GM18519 (cell line): ENCODE measurements around the gene TLX3.
"Not testable (repeated sequence)": the region's sequence is repeated elsewhere in the genome, so short reads cannot be mapped to it uniquely, and the experiment has no call there.

Experiments
- ATAC-seq: cut with Tn5 transposase; IDR thresholded peaks from one replicate; pipeline ENCODE4 v1.9.1; 2021; ENCODE audit warnings: mild to moderate bottlenecking, moderate library complexity; ENCODE audit not compliant: unreplicated experiment, low FRiP score

TLX3 gene

DNA sequence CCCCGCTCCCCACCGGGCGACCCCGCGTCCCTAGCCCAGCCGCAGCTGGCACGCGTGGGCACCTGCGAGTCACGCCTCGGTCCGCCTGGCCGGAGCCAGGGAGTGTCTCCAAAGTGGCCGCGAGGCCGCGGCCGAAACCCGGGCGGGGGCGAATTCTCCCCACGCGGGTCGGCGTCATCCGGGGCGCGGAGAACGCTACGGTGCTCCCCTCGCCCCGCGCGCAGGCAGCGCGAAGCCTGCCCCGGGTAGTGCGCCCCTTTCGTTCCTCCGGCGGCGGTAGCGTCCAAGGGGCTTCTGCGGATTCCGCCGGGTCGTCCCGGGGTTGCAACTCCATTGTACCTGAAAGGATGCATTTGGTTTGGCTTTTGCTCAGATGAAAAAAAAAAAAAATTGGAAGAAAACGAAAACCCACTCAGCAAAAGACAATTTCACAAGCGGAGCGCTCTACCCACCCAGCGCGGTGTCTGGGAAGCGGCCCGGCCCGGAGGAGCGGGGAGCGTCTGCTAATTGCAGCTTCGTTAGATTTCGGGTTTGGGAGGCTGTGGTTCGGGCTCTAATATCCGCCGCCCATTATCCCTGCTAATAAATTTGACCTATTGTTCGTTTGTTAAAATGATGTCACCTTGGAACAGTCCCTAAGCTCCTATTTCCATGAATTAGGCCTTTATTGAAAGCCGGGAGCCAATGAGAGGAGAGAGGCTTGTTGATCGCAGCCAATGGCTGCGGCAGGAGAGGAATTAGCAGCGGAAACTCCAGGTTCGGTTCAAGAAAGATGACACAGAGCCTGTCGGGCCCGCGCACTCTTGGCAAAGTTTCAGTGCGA is at the start of gene TLX3:
Gene TLX3 (plus strand): TSS at position 796 of the 823 bp plus-strand sequence. CDS start 118 bp downstream, outside the sequence.
- ATAC-seq, result no peak

DNA sequence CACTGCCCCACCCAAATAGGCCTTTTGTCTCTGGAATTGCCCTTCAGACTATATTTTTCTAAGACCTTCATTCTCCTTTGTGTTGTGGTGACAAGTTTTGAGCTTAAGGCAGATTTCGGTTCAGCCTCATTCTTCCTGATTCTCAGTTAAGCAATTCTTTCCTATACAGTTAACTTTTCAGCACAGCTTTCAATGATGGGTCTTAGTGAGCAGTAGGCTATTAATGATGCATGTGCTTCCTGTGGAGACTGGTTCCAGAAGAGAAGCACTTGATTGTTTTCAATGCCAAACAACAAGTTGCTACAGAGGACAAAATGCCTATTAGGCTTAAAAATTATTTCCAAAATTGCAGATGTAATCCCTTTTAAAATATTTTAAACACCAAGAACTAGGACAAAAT is 47.7 kb upstream of the TLX3 start:
- no peak for ATAC-seq

DNA sequence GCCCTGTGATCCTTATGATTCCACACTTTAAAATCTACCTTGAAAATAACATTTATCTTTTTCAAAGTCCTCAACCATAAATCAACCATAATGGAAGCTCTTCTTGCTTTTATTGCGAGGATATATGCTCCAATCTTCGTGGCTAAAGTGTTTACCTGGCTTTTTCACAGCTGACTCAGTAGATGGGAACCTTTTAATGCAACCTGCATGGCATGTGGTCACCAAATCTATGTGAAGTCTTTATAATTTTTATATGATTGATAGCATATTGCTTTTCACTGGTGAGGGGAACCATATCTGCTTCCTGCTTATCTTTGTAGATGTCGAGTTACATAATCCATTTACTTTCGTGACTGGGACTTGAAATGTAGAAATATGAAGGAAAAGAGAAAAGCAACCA is 47.1 kb upstream of the TLX3 start:
- no peak for ATAC-seq

DNA sequence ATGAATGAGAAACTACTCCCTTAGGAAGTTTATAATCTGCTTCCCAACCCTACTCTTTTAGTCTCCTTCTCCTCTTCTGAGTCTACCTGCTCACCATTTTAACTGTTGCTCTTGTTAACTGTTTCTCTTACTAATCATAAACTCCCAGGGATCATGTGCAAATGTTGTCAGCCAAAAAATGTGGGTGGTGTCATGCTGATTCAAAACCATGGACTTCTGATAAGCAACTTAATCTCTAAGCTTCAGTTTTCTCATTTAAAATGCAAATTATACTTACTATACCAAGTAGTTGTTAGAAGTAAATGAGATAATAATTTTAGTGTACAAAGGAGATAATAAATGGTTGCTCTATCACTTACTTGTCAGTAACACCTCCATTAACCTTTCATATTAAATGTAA is 45.9 kb upstream of the TLX3 start:
- no peak for ATAC-seq

DNA sequence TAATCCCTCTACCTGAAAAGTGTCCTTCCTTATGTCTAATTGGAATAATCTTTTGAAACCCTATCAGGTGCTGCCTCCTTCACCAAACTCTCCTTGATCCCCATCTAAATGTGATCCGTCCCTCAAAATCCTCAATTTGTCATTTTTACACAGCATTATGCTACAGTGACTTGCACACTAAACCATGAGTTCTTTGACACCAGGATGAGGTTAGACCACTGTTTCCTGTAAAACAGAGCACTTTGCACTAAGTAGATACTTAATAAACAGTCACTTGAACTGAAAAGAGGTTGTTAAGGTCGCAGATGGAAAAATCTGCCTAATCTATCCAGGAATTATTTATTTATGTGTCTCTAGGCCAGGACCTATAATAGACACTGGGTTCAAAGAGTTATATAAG is 44.2 kb upstream of the TLX3 start:
- no peak for ATAC-seq

DNA sequence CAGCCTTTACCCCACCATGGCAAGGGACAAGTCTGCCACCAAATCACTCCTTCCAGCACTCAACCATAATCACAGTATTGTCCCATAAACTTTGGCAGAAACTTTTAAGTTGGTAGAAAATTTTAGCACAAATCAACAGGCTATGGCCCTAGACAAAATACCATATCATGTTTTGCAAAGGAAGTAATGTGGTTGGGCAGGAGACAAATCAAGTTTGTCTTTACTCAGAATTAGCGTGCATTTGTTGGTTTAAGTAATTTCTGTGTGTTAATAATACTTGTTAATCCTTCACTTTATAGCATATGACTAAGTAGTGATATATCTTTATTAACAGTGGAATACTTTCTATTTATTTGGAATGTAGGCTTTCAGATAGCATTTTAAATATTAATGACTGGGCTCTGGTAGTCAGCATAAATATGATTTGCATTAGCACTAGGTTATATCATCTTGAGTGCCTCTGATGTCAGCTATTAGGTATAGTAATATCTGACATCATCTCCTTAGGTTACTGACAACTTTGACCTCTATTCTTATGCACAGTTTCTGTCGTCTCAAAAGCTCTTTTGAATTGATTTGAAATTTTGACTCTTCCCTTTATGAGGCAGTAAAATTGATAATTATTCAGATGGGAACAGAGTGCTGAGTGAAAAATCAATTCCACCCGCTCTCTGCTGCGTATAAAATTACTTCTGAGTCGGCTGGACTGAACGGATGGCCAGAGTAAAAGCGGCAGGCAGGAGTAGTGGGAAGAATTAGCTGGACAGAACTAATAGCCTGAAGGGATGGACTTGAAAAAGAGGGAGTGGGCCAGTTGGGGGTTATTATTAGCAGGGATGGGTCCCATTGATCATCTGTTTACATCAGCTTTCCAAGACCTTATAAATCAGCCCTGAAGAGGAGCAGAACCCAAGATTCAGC is 40.1 kb upstream of the TLX3 start:
- no peak for ATAC-seq

DNA sequence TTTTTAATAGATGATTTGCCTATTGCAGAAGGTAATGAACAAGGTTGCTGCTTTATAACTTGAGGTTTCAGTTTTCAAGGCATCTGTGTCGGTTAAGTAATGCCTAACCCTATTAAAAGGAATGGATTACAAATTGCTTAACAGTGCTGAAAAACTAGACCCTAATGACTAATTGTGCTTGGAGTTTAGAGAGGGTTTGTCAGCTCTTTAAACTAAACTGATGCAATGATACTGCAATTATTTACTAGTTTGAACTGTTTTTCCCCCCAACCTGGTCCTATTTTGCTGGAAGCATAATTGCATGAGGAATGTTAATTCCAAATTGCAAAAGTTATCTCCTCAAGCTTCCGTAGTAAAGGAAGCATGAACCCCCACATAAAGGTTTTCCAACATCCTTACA is 39.3 kb upstream of the TLX3 start:
- ATAC-seq, result no peak

DNA sequence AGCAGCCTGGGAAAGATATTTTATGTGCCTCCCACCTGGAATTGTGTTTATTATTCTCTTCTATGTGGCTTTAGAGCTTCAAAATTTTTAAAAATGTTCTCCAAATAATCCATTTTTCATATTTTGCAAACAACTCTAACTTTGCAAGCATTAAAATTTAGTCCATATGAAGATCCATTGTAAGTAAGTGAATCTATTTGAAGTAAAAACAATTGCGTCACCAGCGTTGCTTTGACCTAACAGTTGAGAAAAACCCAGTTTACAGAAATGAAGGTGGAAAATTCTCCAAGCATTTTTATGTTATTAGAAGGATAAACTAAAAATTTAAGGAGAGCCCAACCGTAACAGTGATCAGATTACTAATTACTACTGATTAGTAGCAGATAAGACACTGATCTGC is 38.9 kb upstream of the TLX3 start:
- no peak for ATAC-seq

DNA sequence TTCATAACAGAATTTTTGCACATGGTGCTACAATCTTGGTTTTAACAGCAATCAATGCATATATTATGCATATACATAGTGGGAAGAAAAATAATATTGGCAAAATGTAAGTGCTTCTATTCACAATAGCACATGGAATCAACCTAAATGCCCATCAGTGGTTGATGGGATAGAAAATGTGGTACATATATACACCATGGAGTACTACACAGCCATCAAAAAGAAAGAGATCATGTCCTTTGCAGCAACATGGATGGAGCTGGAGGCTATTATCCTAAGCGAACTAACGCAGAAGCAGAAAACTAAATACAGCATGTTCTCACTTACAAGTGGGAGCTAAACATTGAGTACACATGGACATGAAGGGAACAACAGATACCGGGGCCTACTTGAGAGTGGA is 37.2 kb upstream of the TLX3 start:
- no peak for ATAC-seq

DNA sequence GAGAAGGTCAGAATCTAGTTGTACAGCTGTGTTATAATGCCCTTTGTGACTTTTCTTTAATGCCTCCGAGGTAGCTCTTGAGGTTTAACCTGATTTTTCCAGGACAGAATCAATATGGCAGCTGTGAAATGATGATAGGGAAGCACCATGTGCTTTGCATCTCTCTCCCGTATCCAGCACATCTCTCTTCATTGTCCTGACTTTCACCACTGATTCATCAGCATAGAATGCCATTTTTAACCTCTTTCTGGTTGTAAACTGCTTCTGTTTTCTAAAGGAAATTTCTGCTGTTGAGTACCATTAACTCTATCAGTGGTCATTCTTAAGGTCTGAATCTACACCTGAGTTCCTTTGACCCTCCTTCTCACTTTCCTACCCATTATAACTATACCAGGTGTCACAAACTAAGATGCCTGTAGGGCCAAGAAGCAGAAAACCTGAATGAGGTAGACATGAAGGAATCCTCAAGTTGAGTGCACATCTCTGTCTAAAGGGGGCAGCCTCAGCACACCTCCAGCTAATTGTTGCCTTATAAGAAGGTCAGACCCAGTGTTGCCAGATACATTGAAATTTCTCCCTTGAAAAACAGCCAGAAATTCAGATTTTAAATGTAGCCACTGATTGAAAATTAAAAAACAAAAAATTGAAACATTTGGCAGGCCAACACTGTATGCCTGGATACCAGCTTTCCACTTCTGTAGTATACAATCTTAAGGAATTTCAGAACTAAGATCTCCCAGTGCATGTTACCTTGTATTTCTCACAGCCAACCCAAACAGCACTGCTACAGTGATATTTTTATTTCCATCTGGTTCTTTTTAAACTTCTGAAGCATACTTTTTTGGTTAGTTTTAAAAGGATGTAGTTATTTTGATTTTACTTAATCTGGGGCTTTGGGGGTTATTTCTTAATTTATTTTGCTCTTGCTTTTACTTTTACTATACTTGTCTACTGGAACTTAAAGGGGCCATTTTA is 35.8 kb upstream of the TLX3 start:
- no peak for ATAC-seq

DNA sequence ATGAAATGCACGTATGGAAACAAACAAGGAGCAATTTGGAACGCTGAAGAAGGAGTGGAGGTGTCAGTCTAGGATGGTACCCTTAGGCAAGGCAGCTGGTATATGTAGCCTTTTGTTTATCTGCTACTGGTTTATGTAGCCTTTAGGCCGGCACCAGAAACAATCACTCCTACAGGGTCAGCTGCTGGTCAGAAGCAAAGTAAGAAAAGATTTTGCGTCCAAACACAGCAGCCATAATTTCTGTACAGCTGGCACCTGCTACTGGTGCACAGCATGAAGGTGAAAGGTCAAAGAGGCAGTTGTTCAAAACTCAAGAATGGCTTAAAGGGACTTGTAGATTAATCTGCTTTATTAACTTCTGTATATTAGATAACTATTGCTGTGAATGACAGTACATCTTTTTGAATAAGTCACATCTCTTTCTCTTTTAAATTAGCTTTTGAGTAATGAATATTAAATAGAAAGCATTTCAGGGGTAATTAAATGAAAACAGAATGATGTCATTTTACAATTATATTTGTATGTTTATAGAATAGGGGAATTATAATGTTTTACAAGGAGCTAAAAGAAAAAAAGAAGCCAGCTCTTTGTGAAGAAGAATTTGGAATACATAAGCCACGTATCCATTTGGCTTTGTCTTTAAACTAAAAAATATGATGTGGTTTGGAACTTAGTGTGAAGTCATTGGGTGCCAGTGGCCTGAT is 33.1 kb upstream of the TLX3 start:
- no peak for ATAC-seq

DNA sequence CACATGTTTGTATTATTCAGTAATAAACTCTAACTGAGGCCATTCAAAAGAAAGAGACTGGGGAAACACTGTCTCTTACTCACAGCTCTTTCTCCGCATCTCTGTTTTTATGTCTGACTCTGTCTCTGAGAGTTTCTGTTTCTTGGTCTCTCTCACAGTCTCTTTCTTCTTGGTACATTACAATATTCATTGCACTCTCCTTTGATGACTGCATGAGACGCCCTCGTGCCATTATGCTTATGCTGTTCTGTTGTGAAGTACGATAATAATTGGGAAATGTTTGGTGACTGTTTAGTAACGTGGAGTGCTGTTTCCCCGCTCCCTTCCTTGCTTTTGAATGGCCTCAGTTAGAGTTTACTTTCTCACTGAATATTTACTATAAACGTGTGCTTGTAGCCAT is 25.3 kb upstream of the TLX3 start:
- no peak for ATAC-seq

DNA sequence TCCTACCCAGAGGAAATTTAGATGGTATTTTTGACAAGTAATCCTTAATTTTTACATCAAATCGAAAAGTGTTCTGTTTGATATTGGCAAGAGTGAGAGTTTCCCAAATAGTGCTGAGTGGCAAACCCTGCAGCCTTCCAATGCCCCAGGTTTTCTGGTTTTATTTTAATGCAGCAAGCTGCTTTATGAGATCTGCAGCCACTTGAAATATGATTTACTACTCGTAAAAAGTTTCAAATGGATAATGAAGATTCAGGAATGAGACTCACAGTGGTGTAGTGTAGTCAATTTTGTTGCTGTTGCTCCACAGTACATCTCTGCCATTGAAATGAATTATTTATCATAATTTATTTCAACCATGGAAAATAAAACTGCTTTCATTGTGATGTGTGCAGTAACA is 23.6 kb upstream of the TLX3 start:
- ATAC-seq, result no peak

DNA sequence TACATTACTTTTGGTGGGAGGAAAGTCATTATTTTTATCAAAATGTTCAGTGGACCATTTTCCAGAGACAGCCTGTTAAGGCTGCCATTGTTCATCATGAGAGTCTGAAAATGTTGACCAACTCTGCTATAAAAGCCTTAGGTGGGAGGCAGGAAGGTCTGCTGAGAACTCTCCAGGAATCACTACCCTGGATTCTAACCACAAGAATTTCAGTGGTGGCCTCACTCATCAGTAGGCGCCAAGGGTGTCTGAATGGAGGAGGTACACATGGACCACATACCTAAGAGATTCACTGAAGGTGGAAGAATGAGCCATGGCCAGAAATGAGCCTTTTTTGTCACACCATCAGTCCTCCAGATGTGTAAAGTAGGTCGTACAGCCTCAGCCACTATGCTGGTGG is 21.0 kb upstream of the TLX3 start:
- ATAC-seq, result no peak

DNA sequence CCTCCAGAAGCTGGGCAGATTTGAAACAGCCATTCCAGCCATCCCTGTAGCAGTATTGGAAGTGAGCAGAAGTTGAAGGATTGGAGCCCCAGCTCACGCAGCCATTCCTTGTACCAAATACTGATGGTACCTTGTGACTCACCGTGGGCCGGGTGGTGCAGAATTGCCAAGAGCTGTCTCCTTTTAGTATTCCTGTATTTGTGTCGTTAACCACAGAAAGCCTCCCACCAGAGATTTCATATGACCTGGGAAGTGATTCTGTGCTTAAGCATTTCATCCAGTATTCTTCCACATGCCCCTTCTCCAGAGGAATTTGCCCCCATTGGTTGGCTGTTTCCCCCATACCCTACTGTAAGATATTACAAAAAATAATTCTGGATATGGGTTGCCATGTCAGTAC is 17.7 kb upstream of the TLX3 start:
- no peak for ATAC-seq

DNA sequence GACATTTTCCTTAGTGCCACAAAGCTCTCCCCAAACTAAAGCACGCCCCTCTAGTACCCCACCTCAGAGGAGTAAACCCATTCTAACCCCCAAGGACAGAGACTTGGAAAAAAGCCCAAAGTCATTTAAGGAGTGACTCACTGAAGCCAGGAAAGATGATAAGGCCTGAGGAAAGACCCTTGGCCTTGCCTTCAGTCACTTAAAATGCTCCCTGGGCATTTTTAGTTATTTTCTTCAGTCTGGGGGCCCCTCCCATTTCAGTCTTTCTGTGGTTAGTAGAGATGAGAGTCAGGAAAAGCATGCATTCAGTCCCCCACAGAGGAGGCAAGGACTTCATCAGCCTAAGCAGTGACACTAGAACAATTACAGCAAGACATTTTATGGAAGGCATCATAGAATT is 13.7 kb upstream of the TLX3 start:
- no peak for ATAC-seq

DNA sequence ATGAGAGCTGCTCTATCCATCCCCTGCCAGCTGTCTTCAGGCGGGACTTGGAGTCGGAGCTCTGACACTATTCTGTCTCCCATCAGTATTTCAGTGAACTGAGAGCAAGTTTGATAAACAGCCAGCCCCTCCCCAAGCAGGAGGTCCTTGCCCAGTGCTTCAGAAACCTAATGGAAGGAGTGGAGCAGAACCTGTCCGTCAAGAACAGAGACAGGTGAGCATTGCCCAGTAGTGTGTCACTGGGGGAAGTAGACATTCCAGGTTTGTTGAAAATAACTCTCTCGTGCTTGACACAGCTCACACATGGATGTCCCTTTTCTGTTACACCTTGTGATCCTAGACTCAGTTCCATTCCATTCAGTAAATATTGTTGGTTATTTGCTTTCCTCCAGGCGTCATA is 13.2 kb upstream of the TLX3 start:
- ATAC-seq, result no peak

DNA sequence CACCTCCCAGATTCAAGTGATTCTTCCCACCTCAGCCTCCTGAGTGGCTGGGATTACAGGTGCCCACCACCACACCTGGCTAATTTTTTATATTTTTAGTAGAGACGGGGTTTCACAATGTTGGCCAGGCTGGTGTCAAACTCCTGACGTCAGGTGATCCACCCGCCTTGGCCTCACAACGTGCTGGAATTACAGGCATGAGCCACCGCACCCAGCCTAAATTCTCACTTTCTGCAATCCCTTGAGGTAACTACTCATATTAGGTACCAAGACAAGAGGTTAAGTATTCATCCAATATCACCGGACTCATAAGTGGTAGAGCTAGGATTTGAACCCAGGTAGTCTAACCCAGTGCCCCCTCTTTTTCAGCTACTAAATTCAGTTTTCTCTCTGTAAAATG is 11.1 kb upstream of the TLX3 start:
- ATAC-seq, result not testable (repeated sequence)

DNA sequence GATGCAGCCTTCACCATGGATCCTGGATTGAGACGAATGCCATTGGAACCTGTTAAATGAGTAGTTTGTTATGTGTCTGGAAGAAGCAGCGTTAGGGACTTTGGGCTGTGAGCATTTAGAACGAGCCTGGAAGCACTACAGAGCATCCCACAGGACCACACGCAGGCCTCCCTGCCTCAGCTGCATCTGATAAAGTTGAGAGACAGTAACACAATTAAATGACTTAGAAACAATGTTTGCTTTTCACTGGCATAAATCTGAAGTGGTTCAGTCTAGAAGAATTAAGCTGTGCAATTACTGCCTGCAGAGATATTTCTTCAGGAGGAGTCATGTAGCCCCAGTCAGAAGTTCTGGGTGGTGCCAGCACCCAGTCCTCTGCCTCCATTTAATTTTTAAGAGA is 9.8 kb upstream of the TLX3 start:
- ATAC-seq, result no peak

DNA sequence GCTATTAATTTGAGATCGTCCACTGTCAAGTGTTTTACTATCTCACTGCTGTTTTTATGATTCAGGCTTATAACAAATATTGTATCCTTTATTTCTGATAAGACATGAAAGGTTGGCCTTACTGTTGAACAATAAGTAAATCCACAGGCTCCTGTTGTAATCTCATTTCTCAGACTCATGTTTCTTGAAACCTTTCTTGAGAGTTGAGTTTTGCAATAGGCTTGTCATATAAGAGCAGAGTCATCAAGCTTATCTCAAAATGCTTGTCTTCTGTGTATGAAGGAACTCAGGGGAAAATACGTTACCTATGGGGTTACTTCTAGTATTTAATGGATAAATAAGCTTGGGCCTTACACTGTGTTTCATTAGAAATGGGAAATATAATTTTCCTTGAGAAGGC is 9.2 kb upstream of the TLX3 start:
- ATAC-seq, result no peak
